ENCODE measurements around the gene TMEM245.

TMEM245 gene

DNA sequence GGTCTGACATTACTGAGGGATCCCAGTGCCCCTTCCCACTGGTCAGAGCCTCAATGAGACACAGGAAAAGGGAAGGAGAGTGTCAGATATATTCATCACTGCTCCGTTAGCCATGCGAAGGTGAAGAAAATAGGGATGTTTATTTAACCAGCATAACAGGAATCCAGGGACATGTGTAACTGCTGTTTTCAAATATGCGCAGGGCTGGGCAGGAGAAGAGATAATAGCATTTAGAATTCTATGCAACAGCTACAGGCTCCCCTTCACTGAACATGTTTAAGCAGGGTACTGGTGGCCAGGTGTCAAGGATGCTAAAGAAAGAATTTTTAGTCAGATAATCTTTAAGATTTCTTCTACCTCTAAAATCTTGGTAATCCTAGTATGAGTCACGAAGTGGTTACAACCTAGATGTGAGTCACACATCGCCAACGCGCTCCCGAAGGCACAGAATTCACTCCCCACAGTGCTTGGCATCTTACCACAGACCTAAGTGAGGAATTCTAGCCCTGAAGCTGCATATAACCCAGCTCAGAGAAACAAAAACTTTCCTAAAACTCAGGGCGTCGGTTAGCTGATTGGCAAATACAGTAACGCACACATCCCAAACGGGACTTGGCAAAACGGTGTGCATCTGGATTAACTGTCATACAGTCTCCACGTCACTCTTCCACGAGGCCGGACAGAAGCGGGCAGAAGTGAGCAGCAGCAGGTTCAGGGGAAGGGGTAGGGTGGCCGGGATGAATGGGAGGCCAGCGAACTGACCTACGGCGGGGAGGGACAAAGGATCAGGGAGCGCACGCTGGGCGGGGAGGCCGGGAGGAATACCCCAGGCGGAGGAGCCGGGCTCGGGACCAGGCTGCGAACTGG is 107.5 kb downstream of the TMEM245 start:
- Histone ChIP-seq H3K9ac (ENCODE audit: low read depth, low read length) (peak overlapping the region; percentile 96), H3K27ac (ENCODE audit: low read depth, low read length) (peak overlapping the region; percentile 11; the same call in 1 of the 2 replicates), H3K9me3 (ENCODE audit: insufficient read depth, low read depth, low read length) (no peaks in the 10 kb centered on the region), H3K36me3 (ENCODE audit: insufficient read depth, low read length) (no peaks in the 10 kb centered on the region), H3K4me3 (ENCODE audit: low read length) (peak overlapping the region; percentile 79), H3K4me1 (ENCODE audit: insufficient read depth, low read length) (peaks cover 18% of the 10 kb centered on the region), H3K27me3 (ENCODE audit: insufficient read depth, low read length) (peaks cover 11% of the 10 kb centered on the region)
- WGBS = 5% methylated on average over 29 of the region's 29 CpGs

DNA sequence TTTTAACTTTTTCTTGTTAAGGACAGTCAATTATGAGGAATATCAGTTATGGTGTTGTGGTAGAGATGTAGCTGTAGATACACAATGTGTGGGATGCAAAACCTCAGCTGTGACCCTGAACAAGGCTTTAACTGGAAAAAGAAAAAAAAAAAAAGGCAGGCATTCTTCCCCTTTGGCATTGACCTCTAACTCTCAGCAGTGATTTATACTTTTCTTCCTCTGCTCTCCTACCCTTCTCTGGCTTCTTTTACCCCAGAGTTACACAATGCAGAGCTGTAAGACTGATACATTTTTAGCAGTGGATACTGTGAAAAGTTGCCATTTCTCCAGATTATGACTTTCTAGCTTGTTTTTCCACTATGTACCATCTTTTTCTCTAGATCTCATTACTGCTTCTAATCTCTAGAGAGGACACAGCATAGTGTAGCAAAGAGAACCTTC is 108.5 kb downstream of the TMEM245 start:
- Histone ChIP-seq H3K9me3 (ENCODE audit: insufficient read depth, low read depth, low read length) (no peaks in the 10 kb centered on the region), H3K4me1 (ENCODE audit: insufficient read depth, low read length) (peaks cover 18% of the 10 kb centered on the region), H3K27me3 (ENCODE audit: insufficient read depth, low read length) (peaks cover 11% of the 10 kb centered on the region), H3K4me3 (ENCODE audit: low read length) (no peak overlapping the region), H3K9ac (ENCODE audit: low read depth, low read length) (no peak overlapping the region), H3K27ac (ENCODE audit: low read depth, low read length) (no peak overlapping the region), H3K36me3 (ENCODE audit: insufficient read depth, low read length) (no peaks in the 10 kb centered on the region)

DNA sequence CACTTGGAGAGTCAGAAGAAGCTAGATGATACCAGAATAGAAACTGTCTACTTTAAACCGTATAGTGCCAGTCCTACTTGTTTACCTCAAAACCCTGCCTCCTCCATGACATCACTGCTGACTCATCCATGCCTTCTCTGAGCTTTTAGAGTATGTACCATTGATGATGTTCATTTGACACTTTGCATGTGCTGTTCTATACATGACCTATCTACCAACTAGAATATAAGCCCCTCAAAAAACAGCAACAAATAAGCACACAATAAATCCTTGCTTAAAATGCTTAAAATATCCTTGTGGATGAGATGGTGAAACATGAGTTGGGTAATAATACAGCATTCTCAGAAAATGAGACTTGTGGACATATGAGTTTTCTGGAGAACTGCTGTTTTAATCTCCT is 109.0 kb downstream of the TMEM245 start:
- Histone ChIP-seq H3K9ac (ENCODE audit: low read depth, low read length) (no peak overlapping the region), H3K36me3 (ENCODE audit: insufficient read depth, low read length) (no peaks in the 10 kb centered on the region), H3K4me1 (ENCODE audit: insufficient read depth, low read length) (peaks cover 18% of the 10 kb centered on the region), H3K4me3 (ENCODE audit: low read length) (no peak overlapping the region), H3K9me3 (ENCODE audit: insufficient read depth, low read depth, low read length) (no peaks in the 10 kb centered on the region), H3K27me3 (ENCODE audit: insufficient read depth, low read length) (peaks cover 11% of the 10 kb centered on the region), H3K27ac (ENCODE audit: low read depth, low read length) (no peak overlapping the region)
- 82% methylated on average over 1 of the region's 1 CpG for WGBS

DNA sequence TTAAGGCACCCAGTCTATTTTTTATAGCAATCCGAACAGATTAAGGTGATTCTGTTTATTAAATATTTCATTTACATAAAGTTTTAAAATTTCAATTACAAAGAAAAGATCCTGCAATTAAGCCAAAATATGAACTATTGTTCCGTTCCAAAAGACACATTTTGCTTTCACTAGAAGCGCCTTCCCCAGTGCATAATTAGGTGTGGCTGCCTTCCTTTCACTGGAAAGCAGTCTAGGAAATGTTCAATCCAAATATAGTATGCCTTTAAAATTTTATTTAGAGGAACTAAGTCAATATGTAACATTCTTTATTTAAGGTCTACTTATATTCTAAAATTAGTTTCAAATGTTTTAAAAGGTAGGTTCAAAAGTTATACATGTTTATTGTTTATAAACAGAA is 114.1 kb downstream of the TMEM245 start:
- peaks cover 10% of the 10 kb centered on the region for H3K36me3 ChIP-seq (ENCODE audit: insufficient read depth, low read length)
- no peaks in the 10 kb centered on the region for H3K27me3 ChIP-seq (ENCODE audit: insufficient read depth, low read length)
- no peak overlapping the region for H3K4me3 ChIP-seq (ENCODE audit: low read length)
- H3K27ac ChIP-seq (ENCODE audit: low read depth, low read length) = no peak overlapping the region
- 100% methylated on average over 2 of the region's 3 CpGs for WGBS
- no peak overlapping the region for H3K9ac ChIP-seq (ENCODE audit: low read depth, low read length)
- H3K9me3 ChIP-seq (ENCODE audit: insufficient read depth, low read depth, low read length) = peaks cover 16% of the 10 kb centered on the region
- peaks cover 2% of the 10 kb centered on the region; the same call in 1 of the 2 replicates for H3K4me1 ChIP-seq (ENCODE audit: insufficient read depth, low read length)

DNA sequence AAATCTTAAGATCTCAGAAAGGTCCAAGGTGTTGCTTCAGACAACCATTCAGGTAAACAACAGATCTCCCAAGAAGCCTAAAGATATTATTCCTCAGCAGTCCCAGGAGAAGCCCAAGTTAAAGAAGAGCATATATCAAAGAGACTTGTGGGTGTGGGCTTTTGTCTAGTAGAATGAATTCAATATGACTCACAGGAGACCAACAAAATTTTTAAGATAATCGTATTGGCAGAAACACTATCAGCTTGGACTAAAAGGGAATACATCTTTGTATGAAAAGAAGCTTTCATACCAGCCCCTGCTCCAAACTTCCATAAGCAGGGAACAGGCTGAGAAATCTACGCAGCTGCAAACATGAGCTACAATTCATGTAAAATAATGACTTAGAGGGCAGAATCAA is 116.6 kb downstream of the TMEM245 start:
- 100% methylated on average over 1 of the region's 2 CpGs for WGBS
- H3K27me3 ChIP-seq (ENCODE audit: insufficient read depth, low read length) = no peaks in the 10 kb centered on the region
- no peak overlapping the region for H3K4me3 ChIP-seq (ENCODE audit: low read length)

DNA sequence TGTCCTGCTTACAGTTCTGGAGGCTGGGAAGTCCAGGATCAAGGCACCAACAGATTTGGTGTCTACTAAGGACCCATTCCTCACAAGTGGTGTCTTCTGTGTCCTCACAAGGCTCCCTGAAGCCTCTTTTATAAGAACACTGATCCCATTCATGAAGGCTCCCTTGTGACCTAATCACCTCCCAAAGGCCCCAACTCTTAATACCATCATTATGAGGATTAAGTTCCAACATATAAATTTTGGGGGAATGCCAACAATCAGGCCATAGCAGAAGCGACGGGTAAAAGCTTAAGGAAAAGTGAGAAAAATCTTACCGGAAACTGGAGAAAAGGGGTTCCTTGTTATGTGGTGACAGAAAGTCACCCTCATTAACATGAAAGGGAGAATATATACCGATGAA is 117.6 kb downstream of the TMEM245 start:
- Histone ChIP-seq H3K27ac (ENCODE audit: low read depth, low read length) (no peak overlapping the region), H3K27me3 (ENCODE audit: insufficient read depth, low read length) (no peaks in the 10 kb centered on the region), H3K9me3 (ENCODE audit: insufficient read depth, low read depth, low read length) (peaks cover 16% of the 10 kb centered on the region), H3K9ac (ENCODE audit: low read depth, low read length) (no peak overlapping the region), H3K36me3 (ENCODE audit: insufficient read depth, low read length) (peaks cover 18% of the 10 kb centered on the region), H3K4me1 (ENCODE audit: insufficient read depth, low read length) (no peaks in the 10 kb centered on the region), H3K4me3 (ENCODE audit: low read length) (no peak overlapping the region)
- WGBS = 97% methylated on average over 4 of the region's 4 CpGs

More for the DNA sequence above, 116.6 kb downstream of the TMEM245 start:
- H3K27ac ChIP-seq (ENCODE audit: low read depth, low read length) = no peak overlapping the region
- no peaks in the 10 kb centered on the region for H3K4me1 ChIP-seq (ENCODE audit: insufficient read depth, low read length)
- no peak overlapping the region for H3K9ac ChIP-seq (ENCODE audit: low read depth, low read length)
- H3K9me3 ChIP-seq (ENCODE audit: insufficient read depth, low read depth, low read length) = peaks cover 16% of the 10 kb centered on the region
- peaks cover 17% of the 10 kb centered on the region for H3K36me3 ChIP-seq (ENCODE audit: insufficient read depth, low read length)

DNA sequence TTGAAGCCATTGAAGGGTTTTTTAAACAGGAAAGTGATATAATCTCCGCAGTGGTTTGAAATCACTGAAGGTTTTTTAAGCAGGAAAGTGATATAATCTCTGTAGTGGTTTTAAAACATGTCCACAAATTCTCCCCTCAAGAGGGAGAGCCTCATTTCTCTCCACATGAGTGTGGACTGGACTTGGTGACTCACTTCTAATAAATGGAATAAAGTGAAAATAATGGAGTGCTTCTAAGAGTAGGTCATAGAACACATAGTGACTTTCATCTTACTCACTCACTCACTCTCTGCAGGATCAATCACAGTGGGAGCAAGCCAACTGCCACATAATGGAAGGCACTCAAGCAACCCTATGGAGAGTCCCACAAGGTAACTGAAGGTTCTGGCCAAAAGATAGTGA is 118.5 kb downstream of the TMEM245 start:
- Histone ChIP-seq H3K27ac (ENCODE audit: low read depth, low read length) (no peak overlapping the region), H3K9me3 (ENCODE audit: insufficient read depth, low read depth, low read length) (peaks cover 16% of the 10 kb centered on the region), H3K36me3 (ENCODE audit: insufficient read depth, low read length) (peaks cover 24% of the 10 kb centered on the region), H3K4me1 (ENCODE audit: insufficient read depth, low read length) (no peaks in the 10 kb centered on the region), H3K27me3 (ENCODE audit: insufficient read depth, low read length) (no peaks in the 10 kb centered on the region), H3K9ac (ENCODE audit: low read depth, low read length) (no peak overlapping the region), H3K4me3 (ENCODE audit: low read length) (no peak overlapping the region)
- 100% methylated on average over 1 of the region's 1 CpG for WGBS

DNA sequence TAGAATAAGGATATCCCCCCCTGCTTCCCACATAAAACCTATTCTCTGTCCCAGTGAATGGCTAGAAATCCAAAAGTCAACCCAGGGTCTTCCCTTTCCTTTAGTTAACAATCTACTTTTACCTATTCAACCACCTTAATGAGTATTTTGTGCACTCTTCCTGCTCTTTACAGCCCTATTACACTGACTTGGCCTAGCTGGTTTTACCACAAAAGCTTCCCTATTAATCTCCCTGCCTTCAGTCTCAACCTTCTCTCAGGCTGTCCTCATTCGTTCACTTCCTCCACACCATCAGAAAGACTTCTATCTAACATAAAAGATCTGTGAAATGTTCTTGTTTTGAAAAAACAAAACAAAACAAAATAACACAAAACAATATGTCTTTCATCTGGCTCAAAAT is 122.6 kb downstream of the TMEM245 start:
- Histone ChIP-seq H3K4me1 (ENCODE audit: insufficient read depth, low read length) (no peaks in the 10 kb centered on the region), H3K27me3 (ENCODE audit: insufficient read depth, low read length) (no peaks in the 10 kb centered on the region), H3K9ac (ENCODE audit: low read depth, low read length) (no peak overlapping the region), H3K9me3 (ENCODE audit: insufficient read depth, low read depth, low read length) (no peaks in the 10 kb centered on the region), H3K4me3 (ENCODE audit: low read length) (no peak overlapping the region), H3K36me3 (ENCODE audit: insufficient read depth, low read length) (peaks cover 28% of the 10 kb centered on the region), H3K27ac (ENCODE audit: low read depth, low read length) (no peak overlapping the region)
- WGBS = 100% methylated on average over 1 of the region's 1 CpG

DNA sequence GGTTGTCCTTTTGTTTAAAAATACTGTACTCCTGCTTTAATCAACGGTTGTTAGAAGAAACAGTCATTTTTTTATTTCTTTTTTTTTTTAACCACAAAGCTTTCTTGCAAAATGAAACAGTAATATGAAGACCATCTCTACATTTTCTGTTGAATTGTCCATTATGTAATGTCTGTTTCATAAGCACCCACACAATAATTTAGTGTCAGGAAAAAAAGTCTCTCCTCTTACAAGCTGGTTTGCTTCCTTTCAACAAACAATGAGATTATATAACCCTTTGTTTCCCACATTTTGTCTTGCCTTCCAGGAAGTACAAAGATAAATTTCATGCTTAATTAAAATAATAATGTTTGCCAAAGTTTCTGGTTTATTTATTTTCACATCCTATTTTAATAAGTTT is 123.1 kb downstream of the TMEM245 start:
- Histone ChIP-seq H3K4me1 (ENCODE audit: insufficient read depth, low read length) (no peaks in the 10 kb centered on the region), H3K9me3 (ENCODE audit: insufficient read depth, low read depth, low read length) (no peaks in the 10 kb centered on the region), H3K4me3 (ENCODE audit: low read length) (no peak overlapping the region), H3K36me3 (ENCODE audit: insufficient read depth, low read length) (peaks cover 32% of the 10 kb centered on the region), H3K27ac (ENCODE audit: low read depth, low read length) (no peak overlapping the region), H3K9ac (ENCODE audit: low read depth, low read length) (no peak overlapping the region), H3K27me3 (ENCODE audit: insufficient read depth, low read length) (no peaks in the 10 kb centered on the region)
- 100% methylated on average over 1 of the region's 1 CpG for WGBS

DNA sequence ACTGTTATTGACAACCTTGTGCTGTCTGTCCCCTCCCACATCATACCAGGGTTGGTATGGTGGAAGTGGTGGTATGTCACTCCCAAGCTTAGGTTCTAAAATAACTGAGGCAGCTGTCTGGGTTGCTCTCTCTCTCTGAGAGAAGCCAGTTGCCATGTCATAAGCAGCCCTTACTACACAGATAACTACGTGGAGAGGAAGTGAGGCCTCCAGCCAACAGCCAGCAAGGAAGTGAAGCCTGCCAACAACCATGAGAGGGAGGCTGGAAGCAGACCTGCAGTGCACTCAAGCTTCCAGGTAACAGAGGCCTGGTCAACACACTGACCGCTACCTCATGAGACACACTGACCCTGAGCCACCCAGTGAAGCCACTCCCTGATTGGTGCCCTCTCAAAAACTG is 125.1 kb downstream of the TMEM245 start:
- Histone ChIP-seq H3K27me3 (ENCODE audit: insufficient read depth, low read length) (no peaks in the 10 kb centered on the region), H3K4me1 (ENCODE audit: insufficient read depth, low read length) (no peaks in the 10 kb centered on the region), H3K36me3 (ENCODE audit: insufficient read depth, low read length) (peaks cover 50% of the 10 kb centered on the region), H3K4me3 (ENCODE audit: low read length) (no peak overlapping the region), H3K9ac (ENCODE audit: low read depth, low read length) (no peak overlapping the region), H3K9me3 (ENCODE audit: insufficient read depth, low read depth, low read length) (no peaks in the 10 kb centered on the region), H3K27ac (ENCODE audit: low read depth, low read length) (no peak overlapping the region)
- WGBS = 93% methylated on average over 2 of the region's 2 CpGs

DNA sequence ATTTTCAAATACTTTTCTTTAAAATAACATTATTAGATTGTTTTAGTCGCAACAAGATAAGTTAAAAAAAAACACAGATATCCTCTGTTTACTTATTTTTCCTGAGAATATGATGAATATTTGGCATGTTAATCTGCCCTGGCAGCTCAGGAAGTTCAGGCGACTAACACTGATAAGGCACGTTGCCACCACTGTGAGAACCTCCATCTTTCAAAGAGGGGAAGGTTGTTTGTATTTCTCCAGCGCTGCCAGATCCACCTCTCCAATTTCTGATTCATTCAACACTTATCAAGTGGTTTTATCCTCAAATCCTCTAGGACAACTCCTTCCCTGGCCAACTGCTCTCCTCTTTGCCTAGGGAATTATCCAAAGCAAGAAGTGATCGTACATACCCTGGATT is 128.3 kb downstream of the TMEM245 start:
- Histone ChIP-seq H3K4me1 (ENCODE audit: insufficient read depth, low read length) (no peaks in the 10 kb centered on the region), H3K36me3 (ENCODE audit: insufficient read depth, low read length) (peaks cover 52% of the 10 kb centered on the region), H3K9me3 (ENCODE audit: insufficient read depth, low read depth, low read length) (no peaks in the 10 kb centered on the region), H3K27me3 (ENCODE audit: insufficient read depth, low read length) (no peaks in the 10 kb centered on the region), H3K4me3 (ENCODE audit: low read length) (no peak overlapping the region), H3K27ac (ENCODE audit: low read depth, low read length) (no peak overlapping the region), H3K9ac (ENCODE audit: low read depth, low read length) (no peak overlapping the region)
- WGBS = 97% methylated on average over 4 of the region's 5 CpGs
